GM18508 (cell line): ENCODE measurements around the gene SNAI3.

Experiments
- ATAC-seq: cut with Tn5 transposase; IDR thresholded peaks from one replicate; pipeline ENCODE4 v1.9.1; 2021; ENCODE audit warnings: moderate number of reproducible peaks; ENCODE audit not compliant: insufficient read depth, unreplicated experiment

The SNAI3 gene

DNA sequence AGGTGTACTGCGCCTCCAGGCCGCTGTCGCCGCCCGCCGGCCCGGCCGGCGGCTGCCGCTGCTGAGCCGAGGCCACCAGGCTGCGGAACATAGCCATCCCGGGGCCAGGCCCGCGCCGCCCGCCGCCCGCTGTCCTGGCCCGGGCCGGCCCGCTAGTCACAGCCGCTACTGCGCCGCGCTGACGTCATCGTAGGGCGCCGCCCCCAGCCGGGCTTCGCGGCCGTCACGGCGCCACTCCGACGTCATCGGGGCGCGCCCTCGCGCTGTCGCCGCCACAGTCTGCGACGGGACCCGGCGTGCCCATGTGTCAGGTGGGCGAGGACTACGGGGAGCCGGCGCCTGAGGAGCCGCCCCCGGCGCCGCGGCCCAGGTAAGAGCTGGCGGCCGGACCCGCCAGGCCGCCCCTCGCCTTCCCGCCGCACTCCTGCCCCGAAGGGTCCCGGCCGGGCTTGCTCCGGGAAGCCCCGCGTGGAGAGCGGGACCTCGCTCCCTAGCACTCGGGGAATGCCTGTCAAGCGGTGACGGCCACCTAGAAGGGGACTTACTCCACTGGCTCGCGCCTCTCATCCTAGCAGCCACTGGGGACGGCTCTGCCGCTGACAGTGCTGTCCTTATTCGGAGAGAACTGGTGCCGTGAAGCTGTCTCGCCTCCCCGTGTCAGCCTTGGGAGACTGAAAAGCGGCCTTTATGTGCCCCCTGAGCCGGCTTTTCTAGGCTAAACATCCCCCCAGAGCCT lies 20.1 kb upstream of the SNAI3 start, which contains the start of the genes CTU2 and RNF166:
TSS of gene CTU2 (plus strand) at position 275 of the 736 bp plus-strand sequence. CDS start at position 303, 28 bp downstream.
TSS of gene RNF166 (minus strand) at position 180 of the 736 bp plus-strand sequence. CDS start at position 97, 83 bp downstream.
- ATAC-seq = no peak

DNA sequence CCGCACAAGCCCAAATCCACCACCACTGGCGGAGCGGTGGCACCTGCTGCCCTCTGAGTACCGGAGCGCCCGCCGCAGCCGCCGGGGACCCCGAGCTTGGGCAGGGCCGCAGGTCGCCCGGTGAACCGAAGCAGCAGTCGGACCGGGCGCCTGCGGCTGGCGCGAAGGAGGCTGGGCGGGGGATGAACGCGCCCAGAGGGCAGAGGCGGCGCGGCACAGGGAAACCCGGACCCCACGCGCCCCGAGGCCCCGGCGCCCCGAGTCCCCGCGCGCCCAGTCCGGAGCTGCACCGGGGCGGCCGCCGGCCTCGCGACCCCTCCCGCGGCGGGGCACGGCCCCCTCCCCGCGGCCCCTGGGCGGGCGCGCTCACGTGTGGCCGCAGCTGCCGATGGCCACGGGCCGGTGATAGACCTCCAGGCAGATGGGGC lies 19.5 kb upstream of the SNAI3 start:
- ATAC-seq = no peak

DNA sequence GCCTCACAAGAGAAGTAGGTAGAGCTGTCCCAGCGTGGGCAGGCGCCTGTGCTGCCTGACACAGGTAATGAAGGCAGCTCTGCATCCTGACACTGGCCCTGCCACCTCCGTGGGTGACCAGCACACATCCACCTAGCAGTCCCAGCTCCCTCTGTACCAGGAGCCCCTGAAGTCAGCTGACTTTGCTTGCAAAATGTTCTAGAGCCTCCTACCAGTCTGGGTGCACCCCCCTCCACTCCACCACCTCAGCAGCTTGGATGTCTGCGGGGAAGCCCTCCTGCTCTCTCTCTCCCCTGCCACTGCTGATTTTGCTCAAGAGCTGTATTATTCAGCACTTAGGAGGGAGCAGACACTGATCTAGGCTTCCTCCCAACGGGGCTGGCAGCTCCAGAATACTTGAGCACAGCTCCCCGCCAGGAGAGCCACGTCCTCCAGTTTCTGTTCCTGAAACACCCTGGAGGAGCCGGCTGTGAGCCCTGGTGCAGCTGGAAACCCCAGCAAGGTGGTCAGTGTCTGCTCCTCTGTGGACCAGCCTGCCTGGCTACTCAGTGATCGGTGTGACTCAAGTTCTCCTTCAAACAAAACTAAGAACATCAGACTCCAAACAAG lies 18.9 kb upstream of the SNAI3 start:
- ATAC-seq = no peak

DNA sequence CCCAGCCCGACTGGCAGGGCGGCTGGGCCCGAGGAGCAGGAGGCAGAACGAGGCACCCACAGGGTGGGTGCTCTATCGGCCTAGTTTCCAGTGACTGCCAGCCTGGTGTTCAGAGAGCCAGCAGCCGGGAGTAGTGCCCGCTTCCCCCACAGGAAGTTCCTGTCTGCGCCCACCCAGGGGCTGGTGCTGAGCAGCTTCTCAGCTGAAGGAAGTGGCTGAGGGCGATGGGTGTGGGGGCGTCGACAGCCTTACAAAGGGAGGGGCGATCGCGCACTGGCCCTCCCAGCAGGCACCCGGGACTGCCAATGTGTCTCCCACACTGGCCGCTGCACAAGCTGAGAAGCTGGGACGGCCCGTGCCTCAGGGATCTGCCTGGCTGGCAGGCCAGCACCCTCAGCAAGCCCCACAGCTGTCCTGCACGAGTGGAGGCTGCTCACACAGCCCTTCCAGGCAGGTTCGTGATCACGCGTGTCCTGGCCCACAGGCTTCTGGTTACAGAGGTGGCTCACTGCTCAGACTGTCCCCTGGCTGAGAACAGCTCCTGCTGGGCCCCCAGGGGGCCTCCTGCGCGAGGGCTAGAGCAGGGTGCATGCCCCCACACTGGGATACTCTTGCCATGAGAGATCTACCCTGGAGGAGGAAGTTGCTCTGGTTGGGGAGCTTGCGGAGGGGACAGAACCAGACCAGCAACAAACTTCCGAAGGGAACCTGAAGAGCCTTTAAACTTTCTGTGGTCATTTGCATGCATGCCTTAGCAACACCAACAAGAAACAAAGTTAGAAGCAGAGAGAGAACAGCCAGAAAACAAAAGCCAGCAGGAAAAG lies 17.4 kb upstream of the SNAI3 start:
- no peak for ATAC-seq

DNA sequence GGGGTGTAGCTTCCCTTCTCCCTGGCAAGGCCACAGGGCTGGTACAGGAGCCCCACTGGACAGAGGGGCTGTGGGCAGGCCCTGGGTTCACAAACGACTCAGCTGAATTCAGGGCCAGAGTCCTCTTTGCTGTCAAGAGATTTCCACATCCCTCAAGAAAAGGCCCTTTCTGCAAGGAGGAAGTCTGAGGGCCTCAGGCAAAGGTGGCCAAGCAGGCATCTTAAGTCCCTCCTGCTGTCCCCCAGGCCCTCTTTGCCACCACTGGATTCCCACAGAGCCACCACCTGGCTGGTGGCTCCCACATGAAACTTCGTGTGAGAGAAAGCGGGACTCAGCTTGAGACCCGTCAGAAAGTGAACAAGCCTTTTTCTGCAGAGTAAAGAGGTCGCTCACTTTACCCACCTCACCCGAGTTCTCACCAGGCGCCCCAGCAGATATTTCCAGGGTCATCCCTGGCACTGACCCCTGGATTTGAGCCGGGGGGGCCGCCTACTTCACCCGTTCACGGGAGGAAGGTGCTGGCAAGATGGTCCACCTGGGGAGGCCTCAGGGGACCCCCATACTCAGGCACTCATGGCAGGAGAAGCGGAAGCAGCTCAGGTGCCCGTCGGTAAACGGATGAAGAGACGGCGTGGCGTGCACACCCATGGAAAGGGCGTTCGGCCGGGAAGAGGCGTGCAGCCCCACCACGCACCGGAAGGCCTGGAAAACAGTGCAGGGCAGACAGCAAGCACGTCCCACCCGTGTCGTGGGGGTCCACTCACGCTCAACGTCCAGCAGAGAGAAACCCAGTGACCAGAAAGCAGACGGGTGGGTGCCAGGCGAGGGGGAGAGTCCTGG lies 16.3 kb upstream of the SNAI3 start:
- ATAC-seq = no peak

DNA sequence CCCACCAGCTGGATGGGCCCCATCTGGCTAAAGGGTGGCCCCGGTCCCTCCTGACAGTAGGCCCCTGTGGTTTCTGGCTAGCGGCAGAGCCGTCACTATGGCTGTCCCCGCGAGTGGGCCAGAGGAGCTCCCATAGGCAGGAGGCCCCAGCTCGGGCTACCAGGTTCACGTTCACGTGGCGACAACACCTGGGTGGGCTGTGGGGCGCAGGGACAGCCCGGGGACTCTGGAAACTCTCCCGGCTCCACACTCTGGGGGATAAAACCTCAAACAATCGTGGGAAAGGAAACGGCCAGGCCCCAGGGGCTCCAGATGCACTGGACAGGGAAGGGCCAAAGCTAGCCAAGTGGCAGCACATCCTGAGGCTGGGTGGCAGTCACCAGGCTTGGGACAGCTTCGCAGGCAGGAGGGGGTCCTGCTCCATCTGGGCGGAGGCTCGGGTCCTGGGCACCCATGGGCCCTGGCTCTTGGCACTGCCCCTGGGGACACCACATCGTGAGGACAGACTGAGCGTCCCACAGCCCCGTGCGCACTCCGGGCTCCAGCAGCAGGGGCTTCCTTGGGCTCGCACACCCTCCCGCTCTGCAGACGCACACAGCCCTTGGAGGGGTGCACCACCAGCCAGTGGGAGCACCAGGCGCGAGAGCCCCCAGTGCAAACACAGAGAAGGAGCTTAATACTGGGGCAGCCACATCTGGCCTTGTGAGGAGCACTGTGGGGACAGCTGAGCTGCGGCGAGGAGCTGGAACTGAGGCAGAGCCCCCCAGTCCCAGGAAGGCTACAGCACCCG lies 15.5 kb upstream of the SNAI3 start:
- no peak for ATAC-seq

DNA sequence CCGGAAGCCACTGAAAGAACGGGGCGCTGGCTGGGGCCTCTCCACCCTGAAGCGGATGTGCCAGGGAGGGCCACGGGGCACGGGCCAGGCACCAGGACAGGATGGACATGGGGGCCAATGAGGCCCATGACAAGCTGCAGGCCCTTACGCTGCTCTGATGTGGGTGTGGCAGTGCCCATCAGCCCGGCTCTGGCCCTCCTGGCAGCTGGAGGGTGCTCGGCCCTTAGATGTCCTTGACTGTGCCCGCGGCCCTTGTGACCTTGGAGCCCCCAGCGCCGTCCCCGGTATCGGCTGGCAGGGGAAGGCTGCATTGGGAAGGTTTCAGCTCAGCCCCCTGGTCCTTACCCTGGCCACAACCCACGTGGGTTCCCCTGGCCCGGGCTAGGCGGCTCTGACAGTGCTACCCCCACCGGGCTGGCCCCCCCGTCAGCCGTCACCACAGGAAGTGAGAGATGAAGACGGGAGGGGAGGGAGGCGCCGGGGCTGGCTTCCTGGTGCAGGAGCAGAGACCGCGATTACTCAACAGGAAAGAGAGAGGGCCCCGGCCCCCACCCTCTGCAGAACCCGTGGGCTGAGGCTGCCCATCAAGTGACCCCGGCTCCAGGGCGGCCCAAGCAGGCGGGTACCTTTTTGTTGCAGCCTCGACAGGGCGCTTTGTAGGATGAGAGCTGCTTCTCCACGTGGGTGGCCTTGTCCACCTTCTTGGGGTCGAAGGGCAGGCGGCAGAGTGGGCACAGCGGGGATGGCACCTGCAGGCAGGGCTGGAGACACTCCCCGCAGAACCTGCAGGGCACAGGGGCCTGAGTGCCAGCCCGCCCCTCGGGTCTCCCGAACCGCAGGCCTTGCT lies 14.6 kb upstream of the SNAI3 start:
- no peak for ATAC-seq

DNA sequence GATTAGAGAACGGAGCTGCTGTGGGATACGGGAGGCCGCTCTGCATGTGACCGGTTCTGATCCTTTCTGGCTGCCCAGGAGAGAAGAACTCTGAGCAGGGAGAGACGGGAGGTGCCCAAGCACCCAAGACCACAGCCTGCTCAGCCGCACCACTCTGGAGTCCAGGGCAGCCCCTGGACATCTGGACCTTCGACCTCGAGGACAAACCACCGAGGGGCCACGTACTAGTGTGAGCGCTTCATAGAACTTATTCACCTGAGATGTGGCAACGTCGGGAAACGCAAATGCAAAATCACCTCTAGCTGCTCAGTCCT lies 14.0 kb upstream of the SNAI3 start:
- no peak for ATAC-seq

DNA sequence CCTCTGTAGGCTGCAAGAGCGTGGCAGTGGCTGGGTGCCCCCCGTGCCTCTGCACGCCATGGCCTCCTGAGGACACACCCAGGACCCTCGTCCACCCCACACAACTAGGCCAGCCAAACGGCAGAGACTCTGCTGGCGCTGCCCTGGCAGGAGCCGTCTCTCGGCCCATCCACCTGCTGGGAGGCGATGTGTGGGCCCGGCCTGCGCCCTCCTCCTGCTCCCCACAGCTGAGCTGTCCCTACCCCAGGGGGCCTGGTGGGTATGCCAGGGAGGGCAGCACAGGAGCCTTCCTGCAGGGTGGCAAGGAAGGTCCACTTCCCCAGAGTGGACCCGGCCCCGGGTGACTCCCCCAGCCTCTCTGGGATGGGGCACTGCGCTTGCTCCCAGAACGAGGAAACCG lies 12.9 kb upstream of the SNAI3 start:
- ATAC-seq = no peak

DNA sequence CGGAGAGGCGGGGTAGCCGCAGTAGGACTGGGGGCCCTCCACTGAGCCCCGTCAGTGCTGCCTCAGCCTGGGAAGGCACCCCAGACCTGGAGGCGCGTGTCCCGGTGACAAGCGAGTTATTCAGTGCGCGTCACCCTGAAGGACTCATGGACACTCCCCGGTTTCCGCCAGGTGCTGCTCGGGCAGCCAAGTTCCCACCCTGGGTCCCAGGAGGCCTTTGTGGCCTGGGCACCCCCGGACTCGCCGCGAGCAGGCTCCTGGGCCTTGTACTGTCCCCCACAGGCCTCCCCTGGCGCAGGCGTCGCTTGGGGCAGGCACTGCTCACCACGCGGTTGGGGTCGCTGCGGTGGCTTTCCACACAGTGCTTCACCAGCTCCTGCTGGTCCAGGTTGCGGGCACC lies 12.3 kb upstream of the SNAI3 start:
- ATAC-seq = no peak

DNA sequence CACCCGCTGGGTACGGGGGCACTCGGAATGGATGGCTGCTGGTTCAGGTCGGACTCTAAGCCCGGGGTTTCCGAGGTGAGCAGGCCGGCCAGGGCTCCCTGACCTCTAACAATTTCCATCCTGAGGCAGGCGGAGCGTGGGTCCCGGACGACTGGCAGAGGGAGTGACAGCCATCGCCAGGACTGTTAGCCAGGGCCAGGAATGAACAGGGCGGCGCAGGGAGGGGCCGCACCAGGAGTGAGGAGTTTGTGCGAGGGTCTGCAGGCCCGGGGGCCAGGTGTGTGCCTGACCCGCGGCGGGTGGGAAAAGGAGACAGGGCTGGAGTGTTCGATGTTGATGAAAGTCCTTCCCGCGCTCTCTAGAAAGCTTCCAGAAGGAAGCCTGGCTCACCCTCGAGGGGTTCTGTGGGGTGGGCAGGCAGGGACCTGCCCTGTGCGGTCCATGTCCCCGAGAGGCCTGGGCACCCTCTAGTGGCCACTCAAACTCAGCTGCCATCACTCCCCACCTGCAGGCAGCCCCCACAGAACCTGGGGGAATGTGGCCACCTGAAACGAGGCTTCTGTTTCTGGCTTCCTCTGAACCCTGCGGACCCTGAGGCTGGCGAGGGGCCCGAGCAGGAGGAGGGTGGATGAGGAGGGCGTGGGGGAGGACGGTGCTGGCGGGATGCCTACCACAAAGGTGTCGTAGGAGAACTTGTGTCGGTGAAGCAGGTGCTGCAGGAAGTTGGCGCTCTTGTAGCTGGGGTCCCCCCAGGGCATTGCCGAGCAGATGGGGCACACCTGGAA lies 11.7 kb upstream of the SNAI3 start:
- no peak for ATAC-seq

DNA sequence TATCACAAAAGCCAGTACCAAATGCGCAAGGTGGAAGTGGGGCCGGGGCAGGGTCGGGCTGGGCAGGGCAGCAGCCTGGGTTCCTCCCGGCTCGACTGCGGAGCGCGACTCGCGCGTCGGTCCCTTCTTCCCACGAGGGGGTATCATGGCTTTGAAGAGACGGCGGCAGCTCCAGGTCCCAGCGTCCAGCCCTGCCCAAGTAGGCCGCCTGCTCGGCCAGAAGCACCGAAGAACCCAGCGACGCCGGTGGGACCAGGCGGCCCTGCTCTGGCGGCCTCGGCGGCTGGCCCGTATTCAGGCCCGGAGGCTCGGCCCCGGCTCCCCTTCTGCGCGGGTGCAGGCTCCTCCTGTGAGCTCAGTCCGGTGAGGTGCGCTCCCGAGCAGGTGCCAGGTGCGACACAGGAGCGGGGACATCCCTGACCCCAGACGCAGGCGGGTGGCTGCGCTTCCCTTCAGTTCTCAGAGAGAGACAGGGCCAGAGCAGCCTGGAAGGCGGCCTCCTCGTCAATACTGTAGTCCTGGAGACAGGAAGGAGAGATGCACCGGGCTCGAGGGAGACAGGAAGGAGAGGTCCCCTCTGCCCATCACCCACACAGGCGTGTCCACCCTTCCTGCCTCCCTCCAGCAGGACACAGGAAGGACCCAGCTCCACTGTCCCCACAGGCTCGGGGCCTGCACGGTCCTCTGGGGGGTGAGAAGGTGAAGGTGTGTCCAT lies 11.0 kb upstream of the SNAI3 start:
- no peak for ATAC-seq

DNA sequence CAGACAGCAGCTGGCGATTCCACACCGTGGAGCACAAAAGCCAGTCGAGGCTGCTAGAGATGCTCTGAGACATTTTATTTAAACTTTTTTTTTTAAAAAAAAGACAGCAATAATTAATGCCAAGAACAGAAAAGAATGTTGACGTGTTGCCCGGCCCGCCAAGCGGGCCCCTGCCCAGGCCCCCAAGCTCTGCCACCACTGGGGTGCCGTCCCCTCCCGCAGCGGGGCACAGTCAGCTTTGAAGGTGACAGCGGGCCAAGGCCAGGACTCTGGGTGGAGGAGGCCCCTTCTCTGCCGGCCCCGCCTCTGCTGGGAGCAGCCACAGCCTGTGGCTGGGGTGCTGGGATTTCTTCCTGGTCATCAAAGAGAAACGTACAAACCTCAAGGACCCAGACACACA lies 10.1 kb upstream of the SNAI3 start:
- no peak for ATAC-seq

DNA sequence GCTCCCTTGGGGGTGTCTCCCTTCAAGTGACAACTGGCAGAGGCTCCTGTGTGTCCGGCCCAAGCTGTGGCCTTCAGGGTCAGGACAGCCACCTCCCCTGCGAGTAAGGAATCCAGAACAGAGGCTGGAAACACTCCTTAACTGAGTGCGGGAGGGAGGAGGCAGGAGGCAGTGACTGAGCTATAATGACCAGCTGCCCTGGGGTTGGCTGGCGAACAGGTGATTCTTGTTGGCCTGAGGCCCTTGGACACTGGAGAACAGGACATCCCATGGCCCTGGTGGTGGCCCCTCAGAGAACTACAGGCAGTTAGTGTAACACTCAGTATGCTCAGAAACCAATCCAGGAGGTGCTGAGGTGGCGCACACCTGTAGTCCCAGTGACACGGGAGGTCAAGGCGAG lies 9.4 kb upstream of the SNAI3 start:
- ATAC-seq = no peak

DNA sequence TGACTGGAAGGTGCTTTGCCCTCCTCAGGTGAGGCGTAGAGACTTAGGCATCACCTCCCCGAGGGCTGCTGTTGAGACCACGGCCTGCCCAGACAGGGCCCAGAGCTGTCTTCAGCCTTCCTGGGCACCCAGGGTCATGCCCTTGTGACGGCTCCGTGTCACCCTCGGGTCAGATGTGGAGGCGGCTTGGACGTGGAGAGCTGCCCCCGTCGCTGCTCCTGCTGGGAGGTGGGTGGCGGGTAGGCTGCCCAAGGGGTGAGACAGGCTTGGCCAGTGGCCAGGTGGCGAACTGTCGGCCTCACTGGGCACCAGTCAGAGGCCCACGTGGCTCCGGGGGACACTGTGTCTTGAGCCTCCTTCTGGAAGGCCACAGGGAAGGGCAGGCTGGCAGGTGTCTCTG lies 8.9 kb upstream of the SNAI3 start:
- ATAC-seq = no peak

DNA sequence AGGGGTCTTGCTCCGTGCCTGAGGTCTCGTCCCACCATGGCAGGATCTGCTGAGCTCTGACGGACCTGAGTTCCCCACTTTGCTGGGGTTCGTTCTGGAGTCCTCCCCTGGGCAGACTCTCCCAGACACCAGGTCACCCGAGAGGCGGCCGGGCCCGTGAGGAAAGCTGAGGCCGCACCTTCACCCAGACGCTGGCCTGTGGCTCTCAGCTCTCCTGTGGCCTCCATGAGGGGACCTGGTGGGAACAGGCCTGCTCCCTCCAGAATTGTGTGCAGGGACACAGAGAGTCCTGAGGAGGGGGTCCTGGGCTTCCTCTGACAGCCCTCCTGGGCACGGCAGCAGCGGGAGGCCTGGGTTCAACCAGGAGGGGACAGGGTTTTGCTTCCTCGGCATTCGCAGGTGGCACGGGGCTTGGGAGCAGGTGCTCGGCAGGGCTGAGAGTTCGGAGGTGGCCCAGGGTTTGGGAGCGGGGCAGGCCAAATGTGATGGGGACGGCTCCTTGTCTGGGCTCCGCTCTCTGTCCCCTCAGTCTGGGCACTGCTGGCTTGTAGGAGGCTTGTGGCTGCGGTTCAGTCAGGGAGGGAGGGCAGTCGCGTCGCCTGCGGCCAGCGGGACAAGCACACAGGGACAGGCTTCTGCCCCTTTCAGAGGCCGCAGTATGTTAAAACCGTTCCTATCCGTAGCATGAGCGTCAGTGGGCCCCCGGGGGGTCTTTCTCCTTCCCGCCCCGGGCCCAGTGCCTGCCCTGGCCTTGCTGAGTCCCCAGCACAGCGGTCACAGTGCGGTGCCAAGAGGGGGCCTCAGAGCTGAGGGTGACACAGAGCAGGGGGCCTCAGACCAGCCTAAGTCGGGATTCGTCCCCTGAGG lies 8.1 kb upstream of the SNAI3 start:
- no peak for ATAC-seq
